GM12891 (cell line): Measurements from ENCODE around the gene TCF12.

ENCODE experiments used
- POLR2A ChIP-seq: IDR thresholded peaks from 2 replicates; pipeline ENCODE4 v1.6.1; 2011; ENCODE audit warnings: low read depth, low read length, control low read depth
- POLR2AphosphoS5 ChIP-seq: IDR thresholded peaks from 2 replicates; pipeline ENCODE4 v1.6.1; 2011; ENCODE audit warnings: low read depth, low read length, control low read depth
- TAF1 ChIP-seq: IDR thresholded peaks from 2 replicates; pipeline ENCODE4 v1.6.1; 2011; ENCODE audit warnings: low read depth, low read length, control low read depth

DNA sequence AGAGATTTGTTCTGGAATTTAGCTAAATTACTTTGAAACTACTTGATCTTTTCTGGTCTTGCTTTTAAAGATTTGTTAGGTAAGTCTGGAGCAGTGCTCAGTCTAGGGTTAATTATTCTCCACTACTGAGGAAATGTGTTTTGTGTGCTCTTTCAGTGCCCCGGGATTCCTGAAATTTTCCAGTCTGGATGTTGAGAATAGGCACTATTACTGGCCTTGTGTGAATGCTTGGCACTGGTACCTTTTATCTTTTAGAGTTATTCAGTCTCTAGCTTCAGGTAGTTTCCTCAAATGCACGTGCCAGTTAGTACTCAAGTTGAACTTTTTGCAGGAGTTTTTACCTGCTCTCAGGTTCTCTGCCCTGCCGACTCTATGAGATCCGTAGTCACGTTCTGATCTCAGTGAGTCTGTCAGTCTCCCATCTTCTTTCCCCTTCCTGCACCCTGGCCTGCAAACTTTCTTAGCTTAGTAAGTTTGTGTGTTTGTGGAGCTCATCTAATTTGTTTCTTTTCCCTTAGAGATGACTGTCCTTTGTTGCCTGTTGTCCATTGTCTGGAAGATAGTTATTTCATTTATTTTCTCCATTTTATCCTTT lies 39.5 kb downstream of the TCF12 start:
- TF ChIP-seq POLR2A (no peak), POLR2AphosphoS5 (no peak), TAF1 (no peak)
